Fibroblast of mammary gland (primary cell): ENCODE results near the gene ANO8.
"Not testable (repeated sequence)": the region's sequence is repeated elsewhere in the genome, so short reads cannot be mapped to it uniquely, and the experiment has no call there.

Experiments
- DNase-seq: peaks from one replicate; pipeline ENCODE4 v3.0.0-alpha.2; 2010; ENCODE audit warnings: low read depth
- H3K4me3 ChIP-seq: 2 replicates; pipeline ENCODE4 v1.5.1; 2011; ENCODE audit warnings: low read depth, mild to moderate bottlenecking, low read length, moderate library complexity; ENCODE audit not compliant: control insufficient read depth
- CTCF ChIP-seq: conservative IDR thresholded peaks from 2 replicates; pipeline ENCODE4 v1.5.1; 2011; ENCODE audit warnings: low read depth, low read length, inconsistent platforms; ENCODE audit not compliant: control insufficient read depth, insufficient read depth

ANO8 gene

DNA sequence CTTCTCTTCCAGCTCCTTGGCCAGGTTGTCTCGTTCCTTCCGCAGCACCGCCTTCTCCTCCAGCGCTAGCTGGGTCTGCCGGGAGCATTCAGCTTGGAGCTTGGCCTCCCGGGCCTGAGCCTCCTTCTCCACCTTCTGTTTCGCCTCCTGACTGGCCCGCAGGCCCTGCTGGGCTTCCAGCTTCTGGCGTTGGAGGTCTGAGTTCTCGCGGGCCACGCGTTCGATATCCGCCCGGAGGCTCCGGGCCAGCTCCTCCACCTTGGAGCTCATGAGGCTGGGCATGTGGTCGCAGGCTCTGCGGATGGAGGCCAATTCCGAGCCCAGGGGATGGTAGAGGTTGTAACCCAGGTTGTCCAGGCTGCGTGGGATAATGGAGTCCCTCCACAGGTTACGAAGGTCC is 30.7 kb upstream of the ANO8 start:
- no peak for DNase-seq
- no peak for TF ChIP-seq CTCF

DNA sequence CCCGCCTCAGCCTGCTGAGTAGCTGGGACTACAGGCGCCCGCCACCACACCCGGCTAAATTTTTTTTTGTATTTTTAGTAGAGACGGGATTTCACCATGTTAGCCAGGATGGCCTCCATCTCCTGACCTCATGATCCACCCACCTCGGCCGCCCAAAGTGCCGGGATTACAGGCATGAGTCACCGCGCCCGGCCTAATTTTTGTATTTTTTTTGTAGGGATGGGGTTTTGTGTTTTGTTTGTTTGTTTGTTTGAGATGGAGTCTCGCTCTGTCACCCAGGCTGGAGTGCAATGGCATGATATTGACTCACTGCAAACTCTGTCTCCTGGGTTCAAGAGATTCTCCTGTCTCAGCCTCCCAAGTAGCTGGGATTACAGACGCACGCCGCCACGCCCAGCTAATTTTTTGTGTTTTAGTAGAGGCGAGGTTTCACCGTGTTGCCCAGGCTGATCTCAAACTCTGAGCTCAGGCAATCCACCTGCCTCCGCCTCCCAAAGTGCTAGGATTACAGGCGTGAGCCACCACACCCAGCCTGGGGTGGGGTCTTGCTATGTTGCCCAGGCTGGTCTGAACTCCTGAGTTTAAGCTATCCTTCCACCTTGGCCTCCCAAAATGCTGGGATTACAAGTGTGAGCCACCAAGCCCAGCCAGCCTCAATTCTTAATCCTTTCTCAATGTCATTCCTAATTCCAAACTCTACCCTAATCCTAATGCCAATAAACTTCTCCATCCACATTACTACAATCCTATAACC is 29.4 kb upstream of the ANO8 start:
- H3K4me3 ChIP-seq, DNase-seq: not testable (repeated sequence)

More for the DNA sequence above, 30.7 kb upstream of the ANO8 start:
- H3K4me3 ChIP-seq, result no peak overlapping the region

GRCh38 chr19:17359905-17360800 is 25.5 kb upstream of the ANO8 start:
- TF ChIP-seq CTCF, result no peak
- H3K4me3 ChIP-seq, result no peak overlapping the region
- no peak for DNase-seq

- DNase-seq, result peak; percentile 37
- no peak overlapping the region for H3K4me3 ChIP-seq
- no peak for TF ChIP-seq CTCF
These were observed 23.7 kb upstream of the ANO8 start for GRCh38 chr19:17358395-17358794.

- DNase-seq, result no peak
- no peak overlapping the region for H3K4me3 ChIP-seq
- no peak for TF ChIP-seq CTCF
These were observed 23.1 kb upstream of the ANO8 start for GRCh38 chr19:17357724-17358123.

DNA sequence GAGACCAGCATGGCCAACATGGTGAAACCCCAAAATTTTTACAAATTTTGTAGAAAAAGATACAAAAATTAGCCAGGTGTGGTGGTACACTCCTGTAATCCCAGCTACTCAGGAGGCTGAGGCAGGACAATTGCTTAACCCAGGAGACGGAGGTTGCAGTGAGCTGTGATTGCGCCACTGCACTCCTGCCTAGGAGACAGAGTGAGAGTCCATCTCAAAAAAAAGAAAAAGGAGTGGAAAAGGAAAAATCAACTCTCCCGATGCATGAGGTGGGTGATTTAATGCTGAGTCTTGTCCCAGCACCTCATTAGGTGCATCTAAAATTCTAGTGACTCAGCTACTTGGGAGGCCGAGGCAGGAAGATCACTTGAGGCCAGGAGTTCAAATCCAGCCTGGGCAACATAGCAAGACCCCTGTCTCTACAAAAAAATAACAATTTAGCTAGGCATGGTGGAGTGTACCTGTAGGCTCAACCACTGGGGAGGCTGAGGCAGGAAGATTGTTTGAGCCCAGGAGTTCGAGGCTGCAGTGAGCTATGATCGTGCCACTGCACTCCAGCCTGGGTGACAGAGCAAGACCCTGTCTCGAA is 22.5 kb upstream of the ANO8 start:
- no peak for DNase-seq
- no peak overlapping the region for H3K4me3 ChIP-seq
- no peak for TF ChIP-seq CTCF

DNA sequence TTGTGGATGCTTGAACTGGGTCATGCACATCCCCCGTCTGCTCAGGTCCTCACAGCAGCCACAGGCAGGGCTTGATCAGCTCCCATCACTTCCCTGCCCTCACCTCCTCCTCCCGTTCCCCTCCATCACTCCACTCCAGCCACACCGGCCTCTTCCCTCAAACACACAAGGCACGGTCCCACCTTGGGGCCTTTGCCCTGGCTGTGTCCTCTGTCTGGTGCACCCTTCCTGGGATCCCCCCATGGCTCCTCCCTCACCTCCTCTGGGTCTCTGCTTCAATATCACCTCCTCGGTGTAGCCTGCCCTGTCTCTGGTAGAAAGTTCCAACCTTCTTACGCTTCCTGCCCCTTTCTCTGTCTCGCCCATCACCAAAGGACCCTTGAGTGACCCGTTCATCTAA is 18.7 kb upstream of the ANO8 start:
- no peak for DNase-seq
- H3K4me3 ChIP-seq, result no peak overlapping the region
- no peak for TF ChIP-seq CTCF
